Ascending aorta (tissue), 2 donors: ENCODE measurements around the gene COTL1. TPM values are rescaled to one million over a fixed set of nuclear protein-coding genes. Genes with fewer than 3 reads are reported as not detected.

ENCODE experiments used
- DNase-seq, 2 donors: peaks; one replicate each; pipeline ENCODE4 v3.0.0-alpha.2; 2019; ENCODE audit warnings: low spot score in 2 of 2
- H3K27ac ChIP-seq, 2 donors: fragments of 200-600 bp; sonication (generic); one replicate each; pipeline ENCODE4 v1.5.1; 2016 to 2017; ENCODE audit warnings: mild to moderate bottlenecking in 1 of 2
- H3K27me3 ChIP-seq: fragments of 200-600 bp; sonication (generic); one replicate; pipeline ENCODE4 v1.5.1; 2017
- H3K36me3 ChIP-seq, 2 donors: fragments of 200-600 bp; sonication (generic); one replicate each; pipeline ENCODE4 v1.5.1; 2016
- H3K4me1 ChIP-seq, 2 donors: fragments of 200-600 bp; sonication (generic); one replicate each; pipeline ENCODE4 v1.5.1; 2016 to 2017; ENCODE audit warnings: mild to moderate bottlenecking in 1 of 2
- H3K4me3 ChIP-seq, 2 donors: fragments of 200-600 bp; sonication (generic); one replicate each; pipeline ENCODE4 v1.5.1; 2016 to 2017; ENCODE audit warnings: mild to moderate bottlenecking in 1 of 2
- H3K9me3 ChIP-seq, 2 donors: fragments of 200-600 bp; sonication (generic); one replicate each; pipeline ENCODE4 v1.5.1; 2016
- CTCF ChIP-seq, 3 experiments: fragments of 200-600 bp in 2 of 3; fragments of 450-650 bp in 1 of 3; sonication (generic) in 2 of 3; IDR thresholded peaks; one replicate each; pipeline ENCODE4 v1.5.1; 2016 to 2019; ENCODE audit warnings: antibody characterized with exemption in 3 of 3, mild to moderate bottlenecking in 1 of 3, moderate library complexity in 1 of 3
- intact Hi-C: fragments of 100-400 bp; cut with DNase I; formaldehyde crosslinking; loops from one replicate; pipeline ENCODE4 v1.15.1; 2023
- total RNA-seq: library from RNA; depleted of rRNA; stranded (reverse); fragments of >200 nt; gene quantifications from one replicate; pipeline ENCODE4 v1.1.0, GENCODE V29; 2016

COTL1 gene
- total RNA-seq, 1 donor from 2014 or later, result 120 TPM

GRCh38 chr16:84595052-84595481 is 22.8 kb downstream of the COTL1 start:
- no peak overlapping the region for H3K27ac ChIP-seq
- no peaks in the 10 kb centered on the region for H3K27me3 ChIP-seq
- no peak overlapping the region for H3K4me3 ChIP-seq
- intact Hi-C loops, result no loop called here
- H3K36me3 ChIP-seq, result no peaks in the 10 kb centered on the region
- peaks cover 6 to 12% of the 10 kb centered on the region in 2 donors for H3K4me1 ChIP-seq
- H3K9me3 ChIP-seq, result no peaks in the 10 kb centered on the region
- no peak for DNase-seq
- TF ChIP-seq CTCF (IDR thresholded peaks at IDR 0.05), result no peak

- no peak for TF ChIP-seq CTCF (IDR thresholded peaks at IDR 0.05)
- intact Hi-C loops, result no loop called here
- Histone ChIP-seq H3K36me3 (no peaks in the 10 kb centered on the region), H3K9me3 (no peaks in the 10 kb centered on the region), H3K4me3 (no peak overlapping the region), H3K27me3 (no peaks in the 10 kb centered on the region), H3K27ac (no peak overlapping the region), H3K4me1 (peaks cover 4 to 8% of the 10 kb centered on the region in 2 donors)
- DNase-seq, result no peak
These were observed 23.2 kb downstream of the COTL1 start for GRCh38 chr16:84594725-84595038.

DNA sequence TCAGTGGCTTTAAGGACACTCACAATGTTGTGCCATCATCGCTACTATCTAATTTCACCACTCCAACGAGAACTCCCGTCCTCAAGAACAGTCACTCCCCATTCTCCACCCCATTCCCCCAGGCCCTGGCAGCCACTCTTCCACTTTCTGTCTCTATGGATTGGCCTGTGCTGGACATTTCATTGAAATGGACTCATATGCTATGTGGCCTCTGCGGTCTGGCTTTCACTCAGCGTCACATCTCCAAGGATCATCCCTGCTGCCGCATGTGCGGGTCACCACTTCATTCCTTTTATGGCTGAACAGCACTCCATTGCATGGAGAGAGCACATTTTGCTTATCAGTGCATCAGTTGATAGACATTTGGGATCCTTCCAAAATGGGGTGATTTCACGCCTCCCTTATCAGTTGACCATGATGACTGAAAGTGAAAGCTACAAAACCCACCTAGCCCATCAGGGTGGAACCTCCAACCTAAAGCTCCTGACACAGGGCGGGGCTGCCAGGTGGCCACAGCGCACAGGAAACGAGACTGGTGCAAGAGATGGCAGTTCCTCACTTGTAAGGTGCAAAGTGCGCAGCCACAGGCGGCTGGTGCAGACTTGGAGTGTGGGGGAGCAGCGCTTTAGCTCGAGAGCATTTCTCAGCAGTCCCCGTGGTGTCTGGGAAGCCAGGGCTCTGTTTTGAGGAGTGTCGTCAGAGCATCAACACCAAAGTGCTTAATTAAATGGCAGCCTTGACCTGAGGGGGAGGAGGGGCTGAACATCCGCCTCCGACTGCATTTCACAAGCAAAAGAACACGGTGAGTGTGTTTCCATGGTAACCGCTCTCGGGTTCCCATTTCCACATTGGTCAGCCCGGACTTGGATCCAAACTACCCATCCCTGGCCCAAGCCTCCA is 23.8 kb downstream of the COTL1 start:
- H3K27ac ChIP-seq, result no peak overlapping the region

GRCh38 chr16:84592718-84593117 is 25.2 kb downstream of the COTL1 start:
- Histone ChIP-seq H3K4me3 (no peak overlapping the region), H3K36me3 (no peaks in the 10 kb centered on the region), H3K27me3 (no peaks in the 10 kb centered on the region), H3K4me1 (peaks cover 0 to 1% of the 10 kb centered on the region in 2 donors), H3K27ac (no peak overlapping the region), H3K9me3 (no peaks in the 10 kb centered on the region)
- DNase-seq, result no peak
- intact Hi-C loops, result no loop called here
- no peak for TF ChIP-seq CTCF (IDR thresholded peaks at IDR 0.05)

More for the DNA sequence above, 23.8 kb downstream of the COTL1 start:
- H3K9me3 ChIP-seq, result no peaks in the 10 kb centered on the region
- H3K27me3 ChIP-seq, result no peaks in the 10 kb centered on the region
- DNase-seq, result peak in 1 of 2 donors; percentile 42
- H3K4me1 ChIP-seq, result peaks cover under 1 to 2% of the 10 kb centered on the region in 2 donors
- no peaks in the 10 kb centered on the region for H3K36me3 ChIP-seq
- TF ChIP-seq CTCF (IDR thresholded peaks at IDR 0.05), result no peak
- intact Hi-C loops, result no loop called here
- no peak overlapping the region for H3K4me3 ChIP-seq

DNA sequence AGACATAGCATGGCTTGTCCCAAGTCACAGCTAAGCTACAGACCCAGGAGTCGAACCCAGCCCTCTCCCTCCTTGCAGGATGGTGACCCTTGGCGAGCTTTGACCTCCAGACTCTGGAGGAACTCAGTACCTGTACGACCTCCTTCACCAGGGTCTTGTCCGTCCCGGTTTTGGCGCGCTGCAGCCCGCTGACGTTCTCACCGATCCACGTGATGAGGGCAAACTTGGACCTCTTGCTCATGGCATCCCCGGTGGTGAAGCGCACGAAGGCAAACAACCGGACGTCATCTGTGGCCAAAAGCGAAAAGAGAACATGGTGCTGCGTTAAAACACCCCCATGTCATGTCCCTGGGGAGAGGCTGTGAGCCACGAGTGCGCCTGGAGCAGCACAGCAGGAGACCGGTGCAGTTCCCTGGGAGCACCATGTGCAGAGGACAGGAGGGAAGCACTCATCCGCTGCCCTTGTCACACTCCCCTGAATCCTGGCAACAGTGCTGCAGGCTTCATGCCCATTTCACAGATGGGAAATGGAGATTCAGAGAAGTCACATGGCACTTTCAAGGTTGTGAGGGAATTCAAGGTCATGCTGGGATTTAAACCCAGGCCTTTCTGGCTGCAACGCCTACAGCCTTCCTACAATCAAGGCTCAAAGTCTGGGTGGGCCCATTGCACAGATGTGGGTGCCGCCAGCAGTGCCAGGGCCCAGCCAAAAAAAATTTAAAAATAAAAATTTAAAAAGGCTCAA is 27.7 kb downstream of the COTL1 start:
- DNase-seq, result no peak
- Histone ChIP-seq H3K27me3 (no peaks in the 10 kb centered on the region), H3K27ac (no peak overlapping the region), H3K4me3 (no peak overlapping the region), H3K9me3 (no peaks in the 10 kb centered on the region), H3K36me3 (no peaks in the 10 kb centered on the region), H3K4me1 (peaks cover 4 to 13% of the 10 kb centered on the region in 2 donors)
- TF ChIP-seq CTCF (IDR thresholded peaks at IDR 0.05), result no peak
- intact Hi-C loops, result no loop called here
